LHCN-M2 (cell line): ENCODE results near the gene NEDD4L. TPM values are rescaled to one million over a fixed set of nuclear protein-coding genes. Genes with fewer than 3 reads are reported as not detected.

Source experiments
- DNase-seq: peaks from one replicate; pipeline ENCODE4 v3.0.0-alpha.2; 2012; ENCODE audit warnings: low read depth
- total RNA-seq: library from RNA; depleted of rRNA; stranded (reverse); fragments of >200 nt; gene quantifications from 2 replicates; pipeline ENCODE4 v1.2.3, GENCODE V29; 2014

The NEDD4L gene
- total RNA-seq, 1 experiment from 2014 or later = 19.1 TPM

DNA sequence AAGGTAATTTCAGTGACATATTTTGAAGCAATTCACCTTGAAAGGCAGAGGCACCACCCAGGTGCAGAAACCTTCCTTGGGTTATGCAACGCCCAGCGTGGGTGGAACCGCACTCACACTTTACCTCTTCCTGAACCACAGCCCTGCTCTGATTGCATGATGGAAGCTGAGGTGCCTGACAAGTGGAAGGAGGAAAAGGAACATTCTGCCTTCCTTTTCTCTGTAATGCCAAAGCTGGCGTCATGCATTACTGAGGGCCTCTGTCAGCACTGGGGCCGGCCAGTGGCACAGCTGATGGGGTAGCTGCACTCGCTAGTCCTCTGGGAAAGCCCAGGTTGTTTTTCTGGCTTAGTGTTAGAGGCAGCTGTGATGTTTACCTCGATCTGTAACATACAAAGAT, 266.5 kb downstream of the NEDD4L start:
- DNase-seq = peak; percentile 81

- DNase-seq = no peak
Observed at GRCh38 chr18:58311390-58311789, 267.4 kb downstream of the NEDD4L start.

- peak; percentile 4 for DNase-seq
Observed at GRCh38 chr18:58313491-58314032, 269.5 kb downstream of the NEDD4L start.

DNA sequence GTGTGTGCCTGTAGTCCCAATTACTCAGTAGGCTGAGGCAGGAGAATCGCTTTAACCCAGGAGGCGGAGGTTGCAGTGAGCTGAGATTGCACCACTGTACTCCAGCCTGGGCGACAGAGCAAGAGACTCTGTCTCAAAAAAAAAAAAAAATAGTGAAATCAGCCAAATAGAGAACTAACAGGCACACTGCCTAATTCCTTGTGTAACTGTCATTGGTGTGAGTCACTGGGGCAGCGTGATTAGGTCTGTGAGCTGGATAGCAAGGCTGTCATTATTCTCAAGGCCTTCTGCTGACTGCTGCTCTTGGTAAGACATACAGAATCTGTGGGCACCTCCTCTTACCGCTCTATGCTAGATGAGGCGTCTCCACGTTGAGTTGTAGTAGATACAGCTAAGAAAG, 270.3 kb downstream of the NEDD4L start:
- peak; percentile 94 for DNase-seq

- DNase-seq = peak; percentile 84
Observed at GRCh38 chr18:58315041-58315440, 271.0 kb downstream of the NEDD4L start.

- peak; percentile 13 for DNase-seq
Observed at GRCh38 chr18:58315739-58316215, 271.8 kb downstream of the NEDD4L start.

GRCh38 chr18:58316396-58317342, 272.6 kb downstream of the NEDD4L start:
- DNase-seq = no peak

DNA sequence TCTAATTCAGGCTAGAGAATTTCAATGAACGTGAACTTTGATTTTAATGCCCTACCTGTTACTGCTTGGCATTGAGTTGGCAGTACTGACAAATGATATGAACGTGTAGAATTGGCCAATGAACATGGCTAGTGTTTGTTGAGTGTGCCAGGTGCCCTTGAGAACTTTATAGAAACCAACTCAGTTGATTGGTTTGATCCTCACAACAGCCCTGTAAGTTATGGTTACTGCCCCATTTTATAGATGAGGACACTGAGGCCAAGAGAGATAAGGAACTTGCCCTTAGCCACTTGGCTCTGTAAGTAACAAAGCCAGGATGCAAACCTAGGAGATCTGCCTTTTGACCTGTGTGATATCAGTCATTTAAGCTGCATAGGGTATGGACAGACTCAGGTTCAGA, 275.7 kb downstream of the NEDD4L start:
- DNase-seq = no peak

DNA sequence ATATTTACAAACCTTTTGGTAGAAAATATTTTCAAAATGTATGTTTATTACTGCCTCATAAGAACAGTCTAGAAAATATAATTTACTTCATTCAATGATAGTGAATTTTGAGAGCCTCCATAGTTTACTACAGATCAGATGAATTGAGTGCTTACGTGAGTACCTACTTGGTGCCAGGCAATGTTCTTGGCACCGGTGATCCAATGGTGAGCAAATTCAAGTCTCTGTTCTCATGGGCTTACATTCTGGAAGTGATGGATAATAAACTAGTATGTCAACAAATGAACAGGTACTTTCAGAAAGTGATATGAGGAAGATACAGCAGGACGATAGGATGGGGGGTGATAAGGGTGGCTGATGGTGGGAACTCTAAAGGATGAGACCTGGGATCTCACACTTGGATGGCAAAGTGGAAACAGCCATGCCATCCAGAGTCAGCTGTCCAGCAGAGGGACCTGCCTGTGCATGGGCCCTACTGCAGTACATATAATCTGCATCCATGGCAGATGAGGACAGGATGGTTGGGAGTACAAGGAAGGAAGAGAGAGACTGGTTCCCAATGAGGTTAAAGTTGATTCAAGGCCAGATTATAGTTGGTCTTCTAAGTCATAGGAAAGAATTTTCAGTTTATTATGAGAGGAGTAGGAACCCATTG, 277.0 kb downstream of the NEDD4L start:
- peak; percentile 12 for DNase-seq

DNA sequence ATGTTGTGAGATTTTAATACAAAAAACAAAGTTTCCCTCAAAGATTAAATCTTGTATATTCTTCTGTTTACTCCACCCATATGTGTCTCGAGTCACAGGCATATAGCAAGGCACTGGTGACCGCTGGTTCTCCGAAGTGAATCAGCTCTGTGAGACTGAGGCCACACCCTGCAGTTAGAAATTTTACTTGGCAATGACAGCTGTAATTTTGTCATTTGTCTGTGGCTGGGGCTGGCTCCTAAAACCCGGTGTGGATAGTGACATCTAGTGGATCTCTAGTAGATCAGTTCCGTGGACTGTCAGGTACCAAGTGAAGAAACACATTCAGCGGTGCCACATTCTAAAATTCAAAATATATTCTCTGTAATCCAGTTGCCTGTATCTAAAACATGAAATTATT, 278.0 kb downstream of the NEDD4L start:
- DNase-seq = peak; percentile 91

- DNase-seq = no peak
Observed at GRCh38 chr18:58322464-58322863, 278.4 kb downstream of the NEDD4L start.

DNA sequence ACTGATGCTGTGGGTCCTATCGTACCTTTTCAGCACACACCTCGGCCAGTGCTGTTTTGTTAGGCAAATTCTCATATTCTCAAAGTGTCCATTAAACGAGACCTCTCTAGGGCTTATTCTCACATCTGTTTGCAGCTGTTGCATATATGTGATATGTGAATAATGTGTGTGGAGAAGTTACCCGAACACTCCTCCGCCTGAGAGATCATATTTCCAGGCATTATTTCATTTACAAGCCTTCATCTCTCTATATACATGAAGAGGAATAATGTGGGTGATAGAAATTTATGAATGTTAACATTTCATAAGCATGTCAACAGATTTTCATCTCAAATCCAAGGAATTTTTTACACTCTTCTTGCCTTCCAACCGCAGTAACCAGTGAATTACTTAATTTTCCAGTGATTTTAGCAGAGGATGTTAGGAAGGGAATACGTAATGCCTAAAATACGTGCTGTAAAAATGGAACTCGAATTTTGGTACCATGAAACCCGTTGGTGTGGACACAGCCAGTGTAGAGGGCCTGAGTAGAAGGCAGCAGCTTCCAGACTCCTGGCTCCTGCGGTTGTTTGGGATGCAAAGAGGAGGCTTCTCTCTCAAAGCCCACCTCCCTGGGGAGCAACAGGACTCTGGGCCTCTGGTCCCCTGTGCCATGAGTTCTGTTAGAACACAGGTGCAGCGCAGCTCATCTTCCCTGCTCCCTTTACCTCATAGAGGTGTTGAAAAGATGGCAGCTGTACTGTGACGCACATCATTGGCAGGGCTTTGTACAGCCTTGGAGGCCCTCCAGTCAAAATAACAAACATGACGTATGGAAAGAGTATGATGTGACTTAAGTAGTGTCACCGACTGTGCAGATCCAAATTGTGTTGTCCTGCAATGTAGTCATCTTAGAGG, 280.1 kb downstream of the NEDD4L start:
- no peak for DNase-seq

DNA sequence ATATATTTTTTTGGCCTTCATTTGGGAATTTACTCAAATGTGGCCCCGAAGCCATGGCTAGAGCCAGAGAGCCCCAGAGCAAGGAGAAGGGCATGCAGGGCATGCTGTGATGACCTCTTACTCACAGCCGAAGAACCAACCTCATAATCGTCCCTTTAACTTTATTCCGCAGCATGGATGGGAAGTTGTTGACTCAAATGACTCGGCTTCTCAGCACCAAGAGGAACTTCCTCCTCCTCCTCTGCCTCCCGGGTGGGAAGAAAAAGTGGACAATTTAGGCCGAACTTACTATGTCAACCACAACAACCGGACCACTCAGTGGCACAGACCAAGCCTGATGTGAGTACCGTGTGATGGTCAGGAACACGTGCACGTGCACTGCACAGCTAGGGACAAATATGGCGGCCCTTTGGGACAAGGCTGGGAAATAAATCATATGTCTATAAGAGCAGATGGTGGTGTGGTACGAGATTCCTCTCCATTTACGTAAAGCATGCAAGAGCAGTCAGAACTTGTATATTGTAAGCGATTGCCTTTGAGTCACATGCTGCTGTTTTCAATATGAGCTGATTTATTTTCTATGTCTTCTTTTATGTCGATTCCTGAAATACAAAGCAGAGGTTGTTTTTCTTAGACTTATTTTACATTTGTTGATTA, 280.9 kb downstream of the NEDD4L start:
- no peak for DNase-seq

DNA sequence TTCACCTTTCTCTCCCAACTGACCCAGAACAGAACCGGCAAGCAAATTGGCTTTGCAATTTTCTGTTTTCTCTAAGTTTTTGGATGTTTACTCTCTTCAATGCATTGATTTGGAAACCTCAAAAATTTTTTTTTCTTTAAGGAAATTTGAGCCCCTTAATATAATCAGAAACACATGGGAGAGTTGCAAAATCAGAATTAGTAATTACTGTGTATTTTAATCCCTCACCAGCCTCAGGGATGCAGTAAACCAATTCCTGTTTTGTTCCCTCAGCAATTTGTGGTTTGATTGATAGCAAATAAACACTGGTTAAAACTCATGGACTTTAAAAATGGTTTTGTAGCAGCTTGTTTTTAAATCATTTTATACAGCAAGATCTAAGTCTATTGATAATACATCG, 281.5 kb downstream of the NEDD4L start:
- no peak for DNase-seq

GRCh38 chr18:58334061-58334460, 290.0 kb downstream of the NEDD4L start:
- no peak for DNase-seq

DNA sequence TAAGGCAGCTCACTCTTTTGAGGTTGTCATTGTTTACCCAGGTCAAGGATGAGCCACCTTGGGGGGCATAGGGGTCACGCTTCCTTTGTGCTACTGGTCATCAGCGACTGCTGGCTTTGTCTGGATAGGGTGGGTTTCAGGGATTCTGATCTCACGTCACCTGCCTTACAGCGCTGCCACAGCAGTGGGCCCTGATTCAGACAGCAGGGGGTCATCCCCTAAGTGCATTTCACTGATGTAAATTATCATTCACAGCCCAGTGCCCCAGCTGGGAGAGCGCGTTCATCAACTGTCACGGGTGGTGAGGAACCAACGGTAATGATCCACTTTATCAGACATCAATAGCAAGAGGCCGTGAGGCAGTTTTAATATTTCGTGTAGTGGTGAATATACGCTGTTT, 291.2 kb downstream of the NEDD4L start:
- DNase-seq = no peak

- DNase-seq = no peak
Observed at GRCh38 chr18:58335821-58336220, 291.8 kb downstream of the NEDD4L start.

GRCh38 chr18:58336605-58337004, 292.6 kb downstream of the NEDD4L start:
- peak; percentile 32 for DNase-seq

DNA sequence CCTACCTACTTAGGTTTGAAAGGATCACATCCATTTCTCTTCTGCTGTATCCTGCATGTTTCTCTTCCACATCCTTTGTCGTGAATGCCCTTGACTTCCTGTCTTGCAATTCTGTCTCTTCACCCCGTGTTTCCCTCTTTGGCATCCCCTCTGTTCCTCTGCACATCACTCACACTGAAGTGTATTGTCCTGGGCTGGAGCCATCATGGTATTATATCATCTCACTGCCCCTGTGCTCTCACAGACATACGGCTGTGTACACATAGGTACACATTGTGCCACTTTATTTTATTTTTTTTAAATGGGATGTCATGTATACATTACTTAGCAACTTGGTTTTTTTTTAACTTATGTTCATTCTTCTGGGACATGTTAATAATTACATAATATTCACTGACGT, 293.3 kb downstream of the NEDD4L start:
- DNase-seq = no peak

GRCh38 chr18:58337686-58338085, 293.7 kb downstream of the NEDD4L start:
- DNase-seq = no peak

GRCh38 chr18:58338141-58338540, 294.1 kb downstream of the NEDD4L start:
- no peak for DNase-seq
